GM12878 (cell line): ENCODE results near the gene KDSR.

Experiments used
- ATF7 ChIP-seq: fragments of 450-650 bp; IDR thresholded peaks from 2 replicates; pipeline ENCODE4 v1.6.1; 2016; ENCODE audit warnings: low read depth, mild to moderate bottlenecking
- HCFC1 ChIP-seq: fragments of 150-350 bp; IDR thresholded peaks from 2 replicates; pipeline ENCODE4 v1.6.1; 2014; ENCODE audit warnings: low read length
- MAX ChIP-seq: IDR thresholded peaks from 2 replicates; pipeline ENCODE4 v1.6.1; 2012; ENCODE audit warnings: low read depth, low read length, improper control_type of control experiment
- SIN3A ChIP-seq: IDR thresholded peaks from 2 replicates; pipeline ENCODE4 v1.6.1; 2012; ENCODE audit warnings: low read depth, low read length, improper control_type of control experiment
- STAT1 ChIP-seq: fragments of 450-650 bp; conservative IDR thresholded peaks from 2 replicates; pipeline ENCODE4 v1.6.1; 2014; ENCODE audit warnings: antibody characterized with exemption, mild to moderate bottlenecking
- TCF12 ChIP-seq: IDR thresholded peaks from 2 replicates; pipeline ENCODE4 v1.6.1; 2011; ENCODE audit warnings: low read depth, mild to moderate bottlenecking, low read length
- ZNF24 ChIP-seq: fragments of 450-650 bp; IDR thresholded peaks from 2 replicates; pipeline ENCODE4 v1.6.1; 2017; ENCODE audit warnings: antibody characterized with exemption, mild to moderate bottlenecking
- TF ChIP-seq, protein P1 (sequence below), 3 experiments: IDR thresholded peaks in 2 of 3; conservative IDR thresholded peaks in 1 of 3; 2 replicates each; pipeline ENCODE4 v1.5.1; 2011; ENCODE audit warnings: low read depth in 3 of 3, low read length in 3 of 3, mild to moderate bottlenecking in 3 of 3, control low read depth in 2 of 3, moderate library complexity in 2 of 3, inconsistent platforms in 1 of 3, mixed read lengths in 1 of 3; ENCODE audit not compliant: control insufficient read depth in 2 of 3, insufficient read depth in 1 of 3; ENCODE audit errors: extremely low read depth in 1 of 3

GRCh38 chr18:63346480-63347183 lies 20.4 kb downstream of the KDSR start:
- no peak for TF ChIP-seq ZNF24
- no peak for TF ChIP-seq STAT1
- TF ChIP-seq SIN3A, result no peak
- no peak for TF ChIP-seq HCFC1
- TF ChIP-seq TCF12, result no peak
- TF ChIP-seq, protein P1, sequence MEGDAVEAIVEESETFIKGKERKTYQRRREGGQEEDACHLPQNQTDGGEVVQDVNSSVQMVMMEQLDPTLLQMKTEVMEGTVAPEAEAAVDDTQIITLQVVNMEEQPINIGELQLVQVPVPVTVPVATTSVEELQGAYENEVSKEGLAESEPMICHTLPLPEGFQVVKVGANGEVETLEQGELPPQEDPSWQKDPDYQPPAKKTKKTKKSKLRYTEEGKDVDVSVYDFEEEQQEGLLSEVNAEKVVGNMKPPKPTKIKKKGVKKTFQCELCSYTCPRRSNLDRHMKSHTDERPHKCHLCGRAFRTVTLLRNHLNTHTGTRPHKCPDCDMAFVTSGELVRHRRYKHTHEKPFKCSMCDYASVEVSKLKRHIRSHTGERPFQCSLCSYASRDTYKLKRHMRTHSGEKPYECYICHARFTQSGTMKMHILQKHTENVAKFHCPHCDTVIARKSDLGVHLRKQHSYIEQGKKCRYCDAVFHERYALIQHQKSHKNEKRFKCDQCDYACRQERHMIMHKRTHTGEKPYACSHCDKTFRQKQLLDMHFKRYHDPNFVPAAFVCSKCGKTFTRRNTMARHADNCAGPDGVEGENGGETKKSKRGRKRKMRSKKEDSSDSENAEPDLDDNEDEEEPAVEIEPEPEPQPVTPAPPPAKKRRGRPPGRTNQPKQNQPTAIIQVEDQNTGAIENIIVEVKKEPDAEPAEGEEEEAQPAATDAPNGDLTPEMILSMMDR (IDR thresholded peaks at IDR 0.05 in 2 of 3, conservative IDR thresholded peaks at IDR 0.05 in 1 of 3; ENCODE audit: control insufficient read depth in 2 of 3, extremely low read depth in 1 of 3, insufficient read depth in 1 of 3, low read depth in 3 of 3, low read length in 3 of 3), result no peak
- TF ChIP-seq ATF7, result no peak
- TF ChIP-seq MAX, result no peak
